Erythroblast (primary cell): ENCODE measurements around the gene NES.

ENCODE experiments used
- GATA1 ChIP-seq: IDR thresholded peaks from 2 replicates; pipeline ENCODE4 v1.6.1; 2011; ENCODE audit warnings: low read depth, mild to moderate bottlenecking, control low read depth, low read length, moderate library complexity
- POLR2A ChIP-seq: IDR thresholded peaks from 2 replicates; pipeline ENCODE4 v1.6.1; 2011; ENCODE audit warnings: mild to moderate bottlenecking, low read length

GRCh38 chr1:156721131-156721530, 43.9 kb upstream of the NES start:
- TF ChIP-seq POLR2A (no peak), GATA1 (no peak)
